NB4 (cell line): ENCODE data around the gene WFDC5.

Source experiments
- CTCF ChIP-seq: IDR thresholded peaks from one replicate; pipeline ENCODE4 v1.5.1; 2012; ENCODE audit warnings: low read depth, low read length
- MYC ChIP-seq: IDR thresholded peaks from 2 replicates; pipeline ENCODE4 v1.6.1; 2011; ENCODE audit warnings: low read depth, low read length
- POLR2A ChIP-seq: IDR thresholded peaks from 2 replicates; pipeline ENCODE4 v1.6.1; 2011; ENCODE audit warnings: mild to moderate bottlenecking; ENCODE audit not compliant: insufficient read length; ENCODE audit errors: extremely low read depth
- TF ChIP-seq, protein P1 (sequence below): IDR thresholded peaks from 2 replicates; pipeline ENCODE4 v1.6.1; 2011; ENCODE audit warnings: low read depth, low read length

DNA sequence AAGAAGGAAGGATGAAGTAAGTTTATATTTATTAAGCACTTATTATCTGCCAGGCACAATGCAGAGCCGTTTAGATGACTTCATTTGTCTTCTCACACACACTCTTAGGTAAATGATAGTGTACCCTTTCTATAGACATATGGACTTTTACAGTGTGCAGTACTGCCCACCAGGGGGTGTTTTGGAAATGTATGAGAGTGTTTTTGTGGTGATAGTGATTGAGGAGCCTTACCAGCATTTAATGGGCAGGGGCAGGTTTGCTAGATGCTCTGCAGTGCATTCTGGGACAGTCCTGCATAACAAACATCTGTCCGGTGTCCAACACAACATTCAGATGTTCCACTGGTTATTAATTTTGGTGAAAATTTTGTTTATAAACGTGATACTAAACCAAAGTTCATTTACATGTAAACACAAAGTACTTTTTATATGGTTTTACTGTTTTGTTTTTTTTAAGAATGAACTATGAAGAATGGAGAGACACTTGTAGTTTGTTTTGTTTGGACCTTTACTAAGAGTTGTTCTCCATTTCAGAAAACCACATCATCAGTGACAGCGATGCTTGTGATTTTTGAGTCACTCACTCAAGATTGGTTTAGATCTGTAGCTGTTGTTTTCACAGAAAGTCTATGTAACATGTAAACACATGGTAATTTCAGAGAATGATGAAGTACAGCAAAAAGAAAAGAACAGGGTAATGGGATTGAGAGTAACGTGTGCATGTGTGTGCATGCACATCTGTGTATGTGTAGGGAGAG, 33.9 kb downstream of the WFDC5 start:
- TF ChIP-seq CTCF, result peak; percentile 57
- TF ChIP-seq POLR2A, result no peak
- TF ChIP-seq, protein P1, sequence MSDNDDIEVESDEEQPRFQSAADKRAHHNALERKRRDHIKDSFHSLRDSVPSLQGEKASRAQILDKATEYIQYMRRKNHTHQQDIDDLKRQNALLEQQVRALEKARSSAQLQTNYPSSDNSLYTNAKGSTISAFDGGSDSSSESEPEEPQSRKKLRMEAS, result no peak
- no peak for TF ChIP-seq MYC
